H1 (cell line): Measurements from ENCODE around the gene OR14A16. TPM values are rescaled to one million over a fixed set of nuclear protein-coding genes. Genes with fewer than 3 reads are reported as not detected.

Experiments used
- CTCF ChIA-PET: fragments of 300-600 bp; sonication (Branson Sonifier 250); formaldehyde crosslinking; loops from one replicate; lab custom pipeline; 2021; ENCODE audit not compliant: partially characterized antibody; lab: Charles Lee
- POLR2A ChIA-PET: fragments of 300-600 bp; sonication (Branson Sonifier 250); formaldehyde crosslinking; loops from one replicate; lab custom pipeline; 2021; ENCODE audit warnings: inconsistent platforms; ENCODE audit not compliant: partially characterized antibody; lab: Charles Lee
- DNase-seq, 2 experiments: peaks; one replicate each; pipeline versions ENCODE4 v3.0.0 to v3.0.0-alpha.2; 2010 to 2022; ENCODE audit warnings: low spot score in 2 of 2, low read depth in 1 of 2, mixed read lengths in 1 of 2
- FAIRE-seq: peaks from 2 replicates; lab custom pipeline; 2011; peaks lifted over from hg19 to GRCh38; lab: Jason Lieb, UNC
- H2AFZ ChIP-seq: 2 replicates; pipeline ENCODE4 v1.8.1; 2012; ENCODE audit warnings: low read length, inconsistent platforms
- H2AK5ac ChIP-seq: 2 replicates; pipeline ENCODE4 v1.6.1; 2013; ENCODE audit warnings: low read depth, low read length
- H2BK120ac ChIP-seq: replicated peaks from 2 replicates; pipeline ENCODE3; 2013; ENCODE audit warnings: low read depth, low read length, inconsistent platforms
- H2BK12ac ChIP-seq: 2 replicates; pipeline ENCODE4 v1.6.1; 2013; ENCODE audit warnings: low read depth, low read length
- H2BK15ac ChIP-seq: 2 replicates; pipeline ENCODE4 v1.6.1; 2013; ENCODE audit warnings: low read length
- H2BK20ac ChIP-seq: 2 replicates; pipeline ENCODE4 v1.6.1; 2013; ENCODE audit warnings: low read length
- H2BK5ac ChIP-seq: 2 replicates; pipeline ENCODE4 v1.6.1; 2013; ENCODE audit warnings: low read depth, low read length
- H3K14ac ChIP-seq: 2 replicates; pipeline ENCODE4 v1.6.1; 2013; ENCODE audit warnings: inconsistent platforms; ENCODE audit not compliant: insufficient read length
- H3K18ac ChIP-seq: 2 replicates; pipeline ENCODE4 v1.6.1; 2013; ENCODE audit warnings: low read length; ENCODE audit errors: extremely low read depth
- H3K23ac ChIP-seq: 2 replicates; pipeline ENCODE4 v1.6.1; 2013; ENCODE audit warnings: inconsistent platforms; ENCODE audit not compliant: insufficient read length
- H3K23me2 ChIP-seq: 2 replicates; pipeline ENCODE4 v1.6.1; 2013; ENCODE audit warnings: low read depth, low read length
- H3K27ac ChIP-seq: 2 replicates; pipeline ENCODE4 v1.6.1; 2011; ENCODE audit warnings: low read depth, low read length, inconsistent platforms
- H3K27me3 ChIP-seq, 4 experiments: replicated peaks in 1 of 4; 1 replicate in 1 of 4; 2 replicates in 3 of 4; pipeline versions ENCODE4 v1.6.1 to v1.8.1; 2011 to 2013; ENCODE audit warnings: low read length in 3 of 4, mild to moderate bottlenecking in 3 of 4, inconsistent platforms in 2 of 4, mixed read lengths in 2 of 4, moderate library complexity in 1 of 4; ENCODE audit not compliant: control insufficient read depth in 3 of 4, insufficient read depth in 3 of 4; ENCODE audit errors: extremely low read depth in 1 of 4
- H3K36me3 ChIP-seq, 4 experiments: 2 replicates each; pipeline versions ENCODE4 v1.6.1 to v1.8.1; 2011 to 2013; ENCODE audit warnings: mild to moderate bottlenecking in 4 of 4, low read length in 3 of 4, moderate library complexity in 2 of 4, control low read depth in 1 of 4, inconsistent platforms in 1 of 4; ENCODE audit not compliant: insufficient read depth in 4 of 4, control insufficient read depth in 2 of 4
- H3K4ac ChIP-seq: replicated peaks from 2 replicates; pipeline ENCODE3; 2013; ENCODE audit warnings: low read length, low read depth, mixed read lengths, inconsistent platforms; ENCODE audit not compliant: insufficient read length
- H3K4me1 ChIP-seq, 4 experiments: replicated peaks in 1 of 4; 1 replicate in 1 of 4; 2 replicates in 3 of 4; pipeline versions ENCODE4 v1.6.1 to v1.8.1; 2011 to 2013; ENCODE audit warnings: low read length in 3 of 4, inconsistent platforms in 2 of 4, mixed read lengths in 1 of 4; ENCODE audit not compliant: insufficient read depth in 4 of 4, control insufficient read depth in 3 of 4
- H3K4me2 ChIP-seq, 2 experiments: 2 replicates each; pipeline versions ENCODE4 v1.6.1 to v1.8.1; 2011 to 2013; ENCODE audit warnings: low read depth in 2 of 2, low read length in 2 of 2, control low read depth in 1 of 2, inconsistent platforms in 1 of 2, mild to moderate bottlenecking in 1 of 2; ENCODE audit not compliant: insufficient read depth in 1 of 2
- H3K4me3 ChIP-seq, 4 experiments: fragments of 200-600, 300-600 bp in 1 of 4; sonication (generic), shearing (Covaris generic), sonication (Bioruptor Twin) in 1 of 4; 2 replicates each; pipeline versions ENCODE4 v1.5.1 to v1.8.1; 2011 to 2016; ENCODE audit warnings: low read length in 4 of 4, low read depth in 3 of 4, control low read depth in 2 of 4, inconsistent platforms in 2 of 4, mild to moderate bottlenecking in 2 of 4, mixed read lengths in 1 of 4, moderate library complexity in 1 of 4; ENCODE audit not compliant: insufficient read depth in 2 of 4; ENCODE audit errors: extremely low read depth in 1 of 4
- H3K56ac ChIP-seq: replicated peaks from 2 replicates; pipeline ENCODE3; 2013; ENCODE audit warnings: low read depth, mild to moderate bottlenecking, mixed read lengths, low read length, inconsistent platforms; ENCODE audit not compliant: insufficient read length
- H3K79me1 ChIP-seq: 2 replicates; pipeline ENCODE4 v1.6.1; 2013; ENCODE audit warnings: low read depth, low read length, control low read depth
- H3K79me2 ChIP-seq, 2 experiments: 2 replicates each; pipeline versions ENCODE4 v1.6.1 to v1.8.1; 2012 to 2013; ENCODE audit warnings: low read length in 2 of 2, mild to moderate bottlenecking in 2 of 2, inconsistent platforms in 1 of 2; ENCODE audit not compliant: insufficient read depth in 2 of 2, control insufficient read depth in 1 of 2
- H3K9ac ChIP-seq, 4 experiments: replicated peaks in 1 of 4; 1 replicate in 1 of 4; 2 replicates in 3 of 4; pipeline versions ENCODE4 v1.6.1 to v1.8.1; 2011 to 2013; ENCODE audit warnings: low read depth in 3 of 4, low read length in 3 of 4, control low read depth in 2 of 4, mild to moderate bottlenecking in 2 of 4, moderate library complexity in 2 of 4, inconsistent platforms in 1 of 4; ENCODE audit errors: extremely low read depth in 1 of 4
- H3K9me3 ChIP-seq, 2 experiments: 2 replicates each; pipeline versions ENCODE4 v1.6.1 to v1.8.1; 2012 to 2013; ENCODE audit warnings: mild to moderate bottlenecking in 2 of 2, moderate library complexity in 2 of 2, control low read depth in 1 of 2, inconsistent platforms in 1 of 2, low read depth in 1 of 2, low read length in 1 of 2, mixed read lengths in 1 of 2; ENCODE audit not compliant: insufficient read depth in 2 of 2
- H4K20me1 ChIP-seq, 2 experiments: replicated peaks in 1 of 2; 2 replicates each; pipeline versions ENCODE3 to v1.8.1; 2011 to 2013; ENCODE audit warnings: inconsistent platforms in 2 of 2, low read length in 2 of 2, mild to moderate bottlenecking in 1 of 2; ENCODE audit not compliant: insufficient read depth in 2 of 2, control insufficient read depth in 1 of 2
- H4K5ac ChIP-seq: 2 replicates; pipeline ENCODE4 v1.6.1; 2013; ENCODE audit warnings: low read length, low read depth, mixed read lengths, inconsistent platforms; ENCODE audit not compliant: insufficient read length
- H4K8ac ChIP-seq: 2 replicates; pipeline ENCODE4 v1.8.0; 2013; ENCODE audit warnings: mild to moderate bottlenecking, moderate library complexity, low read length, inconsistent platforms; ENCODE audit not compliant: insufficient read depth; ENCODE audit errors: extremely low read depth
- H4K91ac ChIP-seq: replicated peaks from 2 replicates; pipeline ENCODE3; 2013; ENCODE audit warnings: low read length, mixed read lengths, inconsistent platforms; ENCODE audit not compliant: insufficient read length
- CHD1 ChIP-seq: IDR thresholded peaks from 2 replicates; pipeline ENCODE4 v1.6.1; 2012; ENCODE audit warnings: low read depth, low read length, improper control_type of control experiment
- KDM1A ChIP-seq: fragments of 200-600, 300-600 bp; sonication (generic); IDR thresholded peaks from 2 replicates; pipeline ENCODE4 v1.7.1; 2016; ENCODE audit warnings: mild to moderate bottlenecking, low read length, borderline replicate concordance
- MAX ChIP-seq: IDR thresholded peaks from 2 replicates; pipeline ENCODE4 v1.6.1; 2012; ENCODE audit warnings: inconsistent platforms
- POLR2AphosphoS5 ChIP-seq: IDR thresholded peaks from 2 replicates; pipeline ENCODE4 v1.6.1; 2011; ENCODE audit warnings: low read depth, low read length
- RNF2 ChIP-seq: fragments of 200-900, 300-1000 bp; sonication (generic); IDR thresholded peaks from 2 replicates; pipeline ENCODE4 v1.7.1; 2016; ENCODE audit warnings: borderline replicate concordance, low read depth, mild to moderate bottlenecking, antibody characterized with exemption, low read length; ENCODE audit not compliant: poor library complexity, severe bottlenecking; ENCODE audit errors: missing control alignments
- SIN3A ChIP-seq, 2 experiments: IDR thresholded peaks in 1 of 2; conservative IDR thresholded peaks in 1 of 2; 2 replicates each; pipeline ENCODE4 v1.6.1; 2011 to 2012; ENCODE audit warnings: low read length in 2 of 2, improper control_type of control experiment in 1 of 2, low read depth in 1 of 2, mild to moderate bottlenecking in 1 of 2
- TBP ChIP-seq: IDR thresholded peaks from 2 replicates; pipeline ENCODE4 v1.6.1; 2011; ENCODE audit warnings: low read depth, low read length, improper control_type of control experiment
- ZNF274 ChIP-seq: IDR thresholded peaks from 2 replicates; pipeline ENCODE4 v1.7.0; 2012; ENCODE audit warnings: low read length, borderline replicate concordance; ENCODE audit errors: extremely low read depth
- WGBS, 2 experiments: shearing (Covaris generic) in 1 of 2; methylation state at CpG; one replicate each; pipeline versions ENCODE4 v1.1.6 to v1.1.7; 2013 to 2015; ENCODE audit warnings: low lambda C conversion rate in 2 of 2, mixed read lengths in 2 of 2, inconsistent platforms in 1 of 2, low coverage in 1 of 2, missing lambda C conversion rate in 1 of 2; ENCODE audit not compliant: insufficient replicate concordance in 2 of 2, insufficient coverage in 1 of 2, insufficient read length in 1 of 2; ENCODE audit errors: extremely low coverage in 1 of 2, missing lambda C conversion rate in 1 of 2; 5-methylcytosine and 5-hydroxymethylcytosine counted together
- long read RNA-seq, 2 experiments: library from RNA in 1 of 2; library from capped mRNA in 1 of 2; stranded (forward); transcript quantifications; one replicate each; pipeline ENCODE4 v2.0.0, GENCODE V29; 2021; ENCODE audit warnings: inconsistent platforms in 1 of 2
- polyA minus RNA-seq, 3 experiments: library from RNA; depleted of rRNA, polyadenylated mRNA; stranded (reverse); fragments of >200 nt; gene quantifications; 1 replicate in 2 of 3; 2 replicates in 1 of 3; pipeline ENCODE4 v1.2.3, GENCODE V29; 2011
- polyA plus RNA-seq, 7 experiments: library from polyadenylated mRNA; depleted of rRNA in 3 of 7; stranded (reverse) in 5 of 7; unstranded in 2 of 7; fragments of >200 nt in 5 of 7; fragments of 200-250 nt in 2 of 7; gene quantifications; 1 replicate in 5 of 7; 2 replicates in 1 of 7; 4 replicates in 1 of 7; pipeline versions ENCODE4 v1.2.1 to v1.2.3, GENCODE V29; 2011 to 2013; ENCODE audit warnings: missing spikeins in 2 of 7, mixed read lengths in 2 of 7
- total RNA-seq: library from RNA; stranded (reverse); fragmentation: NEBNext Ultra II Directional; extraction: Animal tissue kit (Norgen Biotek cat#: 25700); gene quantifications from 2 replicates; pipeline ENCODE4 v1.2.1, GENCODE V29; 2021

Gene OR14A16
- total RNA-seq (not detected in 2 replicates), polyA plus RNA-seq (2011; rRNA removed) (not detected in 2 replicates), polyA minus RNA-seq (2011; rRNA and poly(A)+ RNA removed) (not detected in 2 replicates)
- not detected for polyA plus RNA-seq (2011; cell fraction: cytosol; rRNA removed)
- not detected for polyA plus RNA-seq (2011; cell fraction: nucleus; rRNA removed)
- not detected in 4 replicates for polyA plus RNA-seq (2012, experiment 1 of 2)
- polyA plus RNA-seq (2012, experiment 2 of 2): not detected
- polyA plus RNA-seq (2013, experiment 1 of 2): 0.16 TPM
- polyA plus RNA-seq (2013, experiment 2 of 2): 0.17 TPM
- not detected for polyA minus RNA-seq (2011; cell fraction: cytosol; rRNA and poly(A)+ RNA removed)
- not detected for polyA minus RNA-seq (2011; cell fraction: nucleus; rRNA and poly(A)+ RNA removed)
- long read RNA-seq, experiment 1: 0 reads
- long read RNA-seq, experiment 2: 0 reads

GRCh38 chr1:247824023-247824422 is at the start of gene OR14A16:
Gene OR14A16 (minus strand): TSS chr1:247824119. CDS start chr1:247815729, 8,390 bp downstream.
- H2AK5ac ChIP-seq: no peak within 1 kb of the TSS
- no peak within 1 kb of the TSS for H2BK5ac ChIP-seq
- H3K23me2 ChIP-seq: no peaks in the 10 kb centered on the region
- no peak within 1 kb of the TSS for H2BK15ac ChIP-seq
- H3K4ac ChIP-seq: no peak within 1 kb of the TSS
- no peak within 1 kb of the TSS for H3K4me3 ChIP-seq
- peak within 1 kb of the TSS; percentile 8 for H2BK120ac ChIP-seq
- DNase-seq: no peak
- H3K18ac ChIP-seq: no peak within 1 kb of the TSS
- no peak for TF ChIP-seq MAX
- TF ChIP-seq TBP: no peak
- TF ChIP-seq ZNF274: no peak
- no peak for TF ChIP-seq CHD1
- no peak for TF ChIP-seq KDM1A
- TF ChIP-seq POLR2AphosphoS5: no peak
- no peak for TF ChIP-seq SIN3A (conservative IDR thresholded peaks at IDR 0.05 in 1 of 2, IDR thresholded peaks at IDR 0.05 in 1 of 2; ENCODE audit: low read depth in 1 of 2, low read length in 2 of 2)
- no peak for TF ChIP-seq RNF2
- H3K4me2 ChIP-seq: no peak within 1 kb of the TSS
- H3K9ac ChIP-seq: no peak within 1 kb of the TSS
- no peak within 1 kb of the TSS for H3K23ac ChIP-seq
- WGBS, 2 experiments: 81% methylated on average over 6 of the region's 6 CpGs; no CpG with 5 or more reads in 1 of the 2 experiments
- H3K14ac ChIP-seq: no peak within 1 kb of the TSS
- no peaks in the 10 kb centered on the region for H3K27me3 ChIP-seq
- no peak for FAIRE-seq
- H3K79me1 ChIP-seq: no peaks in the 10 kb centered on the region
- H3K4me1 ChIP-seq: no peaks in the 10 kb centered on the region
- no peak within 1 kb of the TSS for H4K8ac ChIP-seq
- H2AFZ ChIP-seq: no peak within 1 kb of the TSS
- H4K91ac ChIP-seq: no peak within 1 kb of the TSS
- POLR2A ChIA-PET: no interaction called here
- no peak within 1 kb of the TSS for H2BK20ac ChIP-seq
- H4K20me1 ChIP-seq: no peaks in the 10 kb centered on the region
- no peak within 1 kb of the TSS for H3K56ac ChIP-seq
- no peaks in the 10 kb centered on the region for H3K36me3 ChIP-seq
- CTCF ChIA-PET: interaction anchor here (0.6 kb wide), 1 partner anchor 214 kb away, joined by 3 read pairs; no protein-coding TSS in a partner anchor
- H3K27ac ChIP-seq: no peak within 1 kb of the TSS
- H3K79me2 ChIP-seq: no peaks in the 10 kb centered on the region
- no peak within 1 kb of the TSS for H4K5ac ChIP-seq
- H3K9me3 ChIP-seq: peaks cover 35 to 56% of the 10 kb centered on the region in 2 experiments
- H2BK12ac ChIP-seq: no peak within 1 kb of the TSS
